HEK293 (cell line): ENCODE results near the gene RIPK1.

Experiments
- CTCF ChIP-seq: fragments of 450-650 bp; formaldehyde crosslinking; IDR thresholded peaks from 2 replicates; pipeline ENCODE4 v1.5.1; 2016; ENCODE audit warnings: missing biosample characterization, missing genetic modification characterization
- REST ChIP-seq: fragments of 450-650 bp; formaldehyde crosslinking; IDR thresholded peaks from 2 replicates; pipeline ENCODE4 v1.5.1; 2016; ENCODE audit warnings: missing biosample characterization, missing genetic modification characterization
- TCF7L2 ChIP-seq: IDR thresholded peaks from 2 replicates; pipeline ENCODE4 v1.6.1; 2011; ENCODE audit warnings: low read depth, mild to moderate bottlenecking, inconsistent platforms, low read length, moderate library complexity, borderline replicate concordance
- YY1 ChIP-seq: fragments of 450-650 bp; formaldehyde crosslinking; IDR thresholded peaks from 2 replicates; pipeline ENCODE4 v1.5.1; 2018; ENCODE audit warnings: missing biosample characterization, missing genetic modification characterization
- YY2 ChIP-seq: fragments of 450-650 bp; formaldehyde crosslinking; IDR thresholded peaks from 2 replicates; pipeline ENCODE4 v1.5.1; 2016; ENCODE audit warnings: missing biosample characterization, missing genetic modification characterization
- ZBTB11 ChIP-seq: fragments of 450-650 bp; formaldehyde crosslinking; conservative IDR thresholded peaks from 2 replicates; pipeline ENCODE4 v1.5.1; 2016; ENCODE audit warnings: low read depth, missing biosample characterization, missing genetic modification characterization
- ZIC2 ChIP-seq: fragments of 450-650 bp; formaldehyde crosslinking; IDR thresholded peaks from 2 replicates; pipeline ENCODE4 v1.5.1; 2016; ENCODE audit warnings: missing biosample characterization, missing genetic modification characterization
- ZNF23 ChIP-seq: fragments of 450-650 bp; formaldehyde crosslinking; IDR thresholded peaks from 2 replicates; pipeline ENCODE4 v1.5.1; 2016; ENCODE audit warnings: missing biosample characterization, missing genetic modification characterization, borderline replicate concordance
- ZNF354C ChIP-seq: fragments of 450-650 bp; formaldehyde crosslinking; IDR thresholded peaks from 2 replicates; pipeline ENCODE4 v1.5.1; 2016; ENCODE audit warnings: missing biosample characterization, missing genetic modification characterization, low read depth, borderline replicate concordance
- ZNF501 ChIP-seq: fragments of 450-650 bp; formaldehyde crosslinking; IDR thresholded peaks from 2 replicates; pipeline ENCODE4 v1.5.1; 2016; ENCODE audit warnings: missing biosample characterization, missing genetic modification characterization
- ZNF561 ChIP-seq: fragments of 450-650 bp; IDR thresholded peaks from 2 replicates; pipeline ENCODE4 v1.5.1; 2018; ENCODE audit warnings: missing biosample characterization, missing genetic modification characterization, borderline replicate concordance
- ZNF600 ChIP-seq: fragments of 450-650 bp; formaldehyde crosslinking; IDR thresholded peaks from 2 replicates; pipeline ENCODE4 v1.5.1; 2016; ENCODE audit warnings: missing biosample characterization, missing genetic modification characterization
- ZSCAN5A ChIP-seq: fragments of 450-650 bp; formaldehyde crosslinking; IDR thresholded peaks from 2 replicates; pipeline ENCODE4 v1.5.1; 2016; ENCODE audit warnings: missing biosample characterization, missing genetic modification characterization

GRCh38 chr6:3033652-3034051, 34.6 kb upstream of the RIPK1 start:
- TF ChIP-seq TCF7L2 (no peak), CTCF (tag by site-specific recombination) (no peak), ZNF561 (tag by site-specific recombination) (no peak), YY1 (tag by site-specific recombination) (no peak), ZSCAN5A (tag by site-specific recombination) (no peak), ZBTB11 (tag by site-specific recombination) (no peak), ZNF23 (tag by site-specific recombination) (no peak), ZIC2 (tag by site-specific recombination) (no peak), ZNF501 (no peak), ZNF600 (no peak), ZNF354C (no peak), YY2 (tag by site-specific recombination) (no peak), REST (no peak)
